GM12891 (cell line): ENCODE results near the gene DNM3.

Source experiments
- DNase-seq: peaks from one replicate; pipeline ENCODE4 v3.0.0; 2011; ENCODE audit warnings: low spot score; ENCODE audit not compliant: insufficient read length
- FAIRE-seq: peaks from 2 replicates; lab custom pipeline; 2011; peaks lifted over from hg19 to GRCh38; lab: Jason Lieb, UNC
- PAX5 ChIP-seq: IDR thresholded peaks from 2 replicates; pipeline ENCODE4 v1.6.1; 2011; ENCODE audit warnings: low read length, moderate library complexity, mild to moderate bottlenecking; ENCODE audit not compliant: insufficient read depth, severe bottlenecking
- POLR2A ChIP-seq: IDR thresholded peaks from 2 replicates; pipeline ENCODE4 v1.6.1; 2011; ENCODE audit warnings: low read depth, low read length, control low read depth
- POLR2AphosphoS5 ChIP-seq: IDR thresholded peaks from 2 replicates; pipeline ENCODE4 v1.6.1; 2011; ENCODE audit warnings: low read depth, low read length, control low read depth
- POU2F2 ChIP-seq: IDR thresholded peaks from 2 replicates; pipeline ENCODE4 v1.6.1; 2011; ENCODE audit warnings: low read depth, mild to moderate bottlenecking, control low read depth, low read length, moderate library complexity
- SPI1 ChIP-seq: IDR thresholded peaks from 2 replicates; pipeline ENCODE4 v1.6.1; 2011; ENCODE audit warnings: low read depth, low read length, control low read depth
- TAF1 ChIP-seq: IDR thresholded peaks from 2 replicates; pipeline ENCODE4 v1.6.1; 2011; ENCODE audit warnings: low read depth, low read length, control low read depth

DNM3 gene

DNA sequence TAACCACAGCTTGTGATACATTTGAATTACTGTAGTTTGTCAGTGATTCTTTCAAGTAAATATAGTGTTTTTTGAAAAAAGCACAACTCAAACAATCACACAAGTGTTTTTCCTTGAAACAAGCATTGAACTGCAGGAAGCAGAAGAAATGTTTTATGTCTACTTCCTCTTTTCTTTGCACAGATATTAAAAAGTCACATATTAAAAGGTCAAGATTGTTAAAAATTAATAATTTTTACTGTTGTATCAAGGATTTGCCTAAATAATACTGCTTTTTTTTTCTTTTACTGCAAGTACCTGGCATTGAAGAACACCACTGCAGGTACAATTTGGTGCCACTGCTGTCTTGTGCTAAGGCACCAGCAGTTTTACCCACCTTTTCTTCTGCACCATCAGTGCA lies 365.0 kb downstream of the DNM3 start:
- no peak for DNase-seq
- no peak for TF ChIP-seq POLR2AphosphoS5
- TF ChIP-seq PAX5, result no peak
- TF ChIP-seq TAF1, result no peak
- no peak for TF ChIP-seq POU2F2
- TF ChIP-seq SPI1, result no peak
- TF ChIP-seq POLR2A, result no peak
- no peak for FAIRE-seq

- DNase-seq, result no peak
- TF ChIP-seq POLR2A (no peak), TAF1 (no peak), PAX5 (no peak), SPI1 (no peak), POU2F2 (no peak), POLR2AphosphoS5 (no peak)
- no peak for FAIRE-seq
Observed at GRCh38 chr1:172208635-172209034, 367.3 kb downstream of the DNM3 start.

GRCh38 chr1:172211221-172211620 lies 369.9 kb downstream of the DNM3 start:
- TF ChIP-seq POU2F2 (no peak), SPI1 (no peak), POLR2A (no peak), POLR2AphosphoS5 (no peak), PAX5 (no peak), TAF1 (no peak)
- FAIRE-seq (no peak), DNase-seq (no peak)

DNA sequence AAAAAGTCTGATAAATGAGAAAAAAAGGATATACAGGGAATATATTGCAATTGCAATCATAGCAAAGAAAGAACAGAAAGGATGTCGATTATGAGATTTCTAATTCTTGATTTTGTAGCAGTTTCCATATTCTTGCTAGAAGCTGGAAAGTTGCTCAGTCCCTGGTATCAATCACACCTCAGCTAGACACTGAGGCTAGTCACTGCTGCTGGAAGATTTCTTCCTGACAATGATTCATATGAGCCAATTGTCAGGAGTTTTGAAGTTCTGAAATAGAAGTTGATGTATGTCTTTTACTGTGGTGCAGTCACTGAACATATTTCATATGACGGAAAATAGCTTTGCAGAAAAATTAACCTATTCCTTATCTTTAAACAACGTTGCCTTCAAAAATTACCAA lies 370.8 kb downstream of the DNM3 start:
- DNase-seq (no peak), FAIRE-seq (no peak)
- TF ChIP-seq PAX5 (no peak), POLR2A (no peak), POLR2AphosphoS5 (no peak), POU2F2 (no peak), SPI1 (no peak), TAF1 (no peak)

- TF ChIP-seq TAF1 (no peak), PAX5 (no peak), POLR2A (no peak), SPI1 (no peak), POLR2AphosphoS5 (no peak), POU2F2 (no peak)
- no peak for DNase-seq
- no peak for FAIRE-seq
Observed at GRCh38 chr1:172215006-172215405, 373.7 kb downstream of the DNM3 start.

GRCh38 chr1:172219966-172220365 lies 378.7 kb downstream of the DNM3 start:
- FAIRE-seq (no peak), DNase-seq (no peak)
- TF ChIP-seq TAF1 (no peak), POLR2A (no peak), SPI1 (no peak), PAX5 (no peak), POU2F2 (no peak), POLR2AphosphoS5 (no peak)

- FAIRE-seq (peak; percentile 33), DNase-seq (no peak)
- TF ChIP-seq PAX5 (no peak), POU2F2 (no peak), TAF1 (no peak), POLR2A (no peak), SPI1 (no peak), POLR2AphosphoS5 (no peak)
Observed at GRCh38 chr1:172220376-172220775, 379.1 kb downstream of the DNM3 start.

GRCh38 chr1:172221436-172221835 lies 380.1 kb downstream of the DNM3 start:
- DNase-seq, result no peak
- FAIRE-seq, result no peak
- TF ChIP-seq SPI1, result no peak
- TF ChIP-seq PAX5, result no peak
- TF ChIP-seq TAF1, result no peak
- TF ChIP-seq POLR2A, result no peak
- no peak for TF ChIP-seq POU2F2
- no peak for TF ChIP-seq POLR2AphosphoS5

DNA sequence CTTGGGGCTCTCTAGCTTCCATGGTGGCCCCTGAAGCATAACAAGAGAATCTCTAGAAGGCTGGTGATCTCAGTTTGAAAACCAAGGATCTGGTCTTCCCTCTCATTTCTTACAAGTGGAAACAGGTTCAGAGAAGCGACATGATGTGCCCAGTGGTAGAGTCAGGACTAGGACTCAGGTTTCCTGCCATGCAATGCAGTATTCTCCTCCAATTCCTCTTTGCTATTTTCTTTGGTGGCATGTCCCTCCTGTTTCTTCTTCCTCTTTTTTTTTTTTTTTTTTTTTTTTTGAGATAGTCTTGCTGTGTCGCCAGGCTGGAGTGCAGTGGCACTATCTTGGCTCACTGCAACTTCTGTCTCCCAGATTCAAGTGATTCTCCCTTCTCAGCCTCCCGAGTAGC lies 383.6 kb downstream of the DNM3 start:
- DNase-seq, result no peak
- TF ChIP-seq TAF1, result no peak
- no peak for TF ChIP-seq POU2F2
- no peak for TF ChIP-seq SPI1
- no peak for TF ChIP-seq POLR2A
- TF ChIP-seq POLR2AphosphoS5, result no peak
- no peak for TF ChIP-seq PAX5
- FAIRE-seq, result no peak

DNA sequence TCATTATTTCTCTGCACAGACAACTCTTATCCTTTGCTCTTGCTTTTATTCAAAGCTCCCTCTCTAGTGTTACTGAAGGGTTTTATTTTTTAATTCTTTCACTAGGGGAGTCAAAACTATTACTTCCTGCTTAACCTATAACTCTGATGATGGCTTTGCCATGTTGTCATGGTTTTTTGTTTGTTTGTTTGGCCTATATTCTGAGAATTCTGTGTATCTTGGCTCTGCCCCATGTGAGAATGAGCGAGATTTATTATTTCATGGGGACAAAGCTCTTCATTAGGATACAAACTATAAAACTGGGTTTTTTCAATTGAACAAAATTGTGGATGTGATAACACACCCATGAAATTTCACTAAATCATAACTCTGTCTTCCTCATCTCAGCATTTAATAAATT lies 388.6 kb downstream of the DNM3 start:
- no peak for DNase-seq
- TF ChIP-seq SPI1, result no peak
- TF ChIP-seq TAF1, result no peak
- no peak for TF ChIP-seq PAX5
- TF ChIP-seq POU2F2, result no peak
- TF ChIP-seq POLR2AphosphoS5, result no peak
- no peak for TF ChIP-seq POLR2A
- no peak for FAIRE-seq

DNA sequence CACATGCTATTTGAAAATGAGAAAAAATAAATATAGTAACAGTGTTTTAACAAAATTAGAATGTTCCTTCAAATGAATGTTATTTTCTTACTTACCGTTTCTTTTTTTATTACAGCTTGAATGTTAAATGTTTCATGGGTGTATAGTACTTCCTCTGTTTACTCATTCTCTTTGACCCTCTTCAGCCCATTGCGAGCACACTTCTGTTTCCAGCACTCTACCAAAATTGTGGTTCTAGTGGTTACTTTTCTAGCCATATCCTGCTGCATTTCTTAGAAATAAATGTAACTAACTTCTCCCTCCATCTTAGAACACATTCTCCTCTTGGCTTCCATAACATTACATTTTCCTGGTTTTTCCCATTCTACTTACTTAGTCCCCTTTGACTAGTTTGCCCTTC lies 389.2 kb downstream of the DNM3 start:
- no peak for TF ChIP-seq POLR2AphosphoS5
- TF ChIP-seq TAF1, result no peak
- no peak for TF ChIP-seq SPI1
- TF ChIP-seq POU2F2, result no peak
- TF ChIP-seq POLR2A, result no peak
- no peak for TF ChIP-seq PAX5
- DNase-seq, result no peak
- FAIRE-seq, result no peak
